Activated naive CD4-positive, alpha-beta T cell treated with anti-CD3 and anti-CD28 coated beads for 36 hours (primary cell): ENCODE measurements around the gene JPH2. TPM values are rescaled to one million over a fixed set of nuclear protein-coding genes. Genes with fewer than 3 reads are reported as not detected.

Experiments used
- CTCF ChIA-PET: fragments of 350-600 bp; sonication (Branson Sonifier 250); formaldehyde crosslinking; loops from one replicate; lab custom pipeline; 2021; ENCODE audit warnings: antibody characterized with exemption; lab: Charles Lee
- DNase-seq: peaks from one replicate; pipeline ENCODE4 v3.0.0-alpha.2; 2020
- H3K27ac Mint-ChIP-seq: one replicate; pipeline ENCODE4 v1.8.0; 2021; ENCODE audit warnings: mild to moderate bottlenecking, mixed read lengths
- H3K27me3 Mint-ChIP-seq: one replicate; pipeline ENCODE4 v1.8.0; 2021; ENCODE audit warnings: low read depth, mixed read lengths
- H3K36me3 Mint-ChIP-seq: one replicate; pipeline ENCODE4 v1.8.0; 2021; ENCODE audit warnings: low read depth, mixed read lengths
- H3K4me1 Mint-ChIP-seq: one replicate; pipeline ENCODE4 v1.8.0; 2021; ENCODE audit warnings: low read depth, mixed read lengths
- H3K4me3 Mint-ChIP-seq: one replicate; pipeline ENCODE4 v1.8.0; 2021; ENCODE audit warnings: mild to moderate bottlenecking, moderate library complexity, mixed read lengths
- H3K9me3 Mint-ChIP-seq: one replicate; pipeline ENCODE4 v1.8.0; 2021; ENCODE audit warnings: mixed read lengths
- intact Hi-C: fragments of 100-400 bp; cut with micrococcal nuclease; formaldehyde crosslinking; loops from one replicate; pipeline ENCODE4 v1.15.1; 2023
- total RNA-seq, 2 experiments: library from RNA; stranded (reverse); gene quantifications; one replicate each; pipeline ENCODE4 v1.2.3, GENCODE V29; 2021

Gene JPH2
- total RNA-seq, 2 experiments from 2014 or later: not detected

DNA sequence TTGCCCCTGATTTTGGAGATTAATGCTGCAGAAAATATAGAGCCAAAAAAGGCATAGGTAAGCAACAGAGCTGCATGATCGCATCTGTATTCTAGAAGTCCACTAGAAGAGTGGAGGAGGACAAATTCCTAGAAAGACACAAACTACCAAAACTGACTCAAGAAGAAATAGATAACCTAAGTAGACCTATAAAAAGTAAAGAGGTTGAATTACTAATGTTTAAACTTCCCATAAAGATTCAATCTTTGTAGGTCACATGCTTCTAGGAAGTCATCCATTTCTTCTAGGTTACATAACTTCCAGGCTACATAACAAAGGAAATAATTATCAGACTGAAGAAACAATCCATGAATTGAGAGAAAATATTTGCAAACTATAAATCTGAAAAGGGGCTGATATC, 84.4 kb downstream of the JPH2 start:
- Mint-ChIP-seq H3K4me3 (no peak overlapping the region), H3K27ac (no peak overlapping the region), H3K27me3 (peaks cover 25% of the 10 kb centered on the region), H3K4me1 (no peaks in the 10 kb centered on the region), H3K36me3 (no peaks in the 10 kb centered on the region), H3K9me3 (peaks cover 9% of the 10 kb centered on the region)
- intact Hi-C loops: no loop called here
- DNase-seq: no peak
- CTCF ChIA-PET: no interaction called here

DNA sequence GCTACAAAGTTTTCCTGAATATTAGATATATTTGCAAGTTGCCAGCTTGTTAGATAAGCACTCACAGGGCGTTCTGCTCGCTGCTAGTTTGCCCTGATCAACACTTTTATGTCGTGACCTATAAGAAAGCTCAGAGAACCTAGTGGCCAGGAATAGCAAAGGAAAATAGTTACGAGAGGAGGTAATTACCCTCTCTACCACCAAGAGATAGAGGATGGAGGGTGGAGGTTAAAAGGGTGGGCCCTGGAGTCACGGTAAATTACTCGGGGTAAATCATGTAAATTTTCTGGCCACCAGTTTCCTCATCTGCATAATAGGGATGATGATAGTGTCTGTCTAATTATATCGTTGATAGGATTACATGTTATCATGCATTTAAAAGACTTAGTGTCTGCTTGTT, 87.2 kb downstream of the JPH2 start:
- H3K27me3 Mint-ChIP-seq: peaks cover 16% of the 10 kb centered on the region
- H3K9me3 Mint-ChIP-seq: peaks cover 1% of the 10 kb centered on the region
- no peaks in the 10 kb centered on the region for H3K36me3 Mint-ChIP-seq
- CTCF ChIA-PET: interaction anchor here (1.0 kb wide), 1 partner anchor 116 kb away, joined by 5 read pairs; no protein-coding TSS in a partner anchor
- H3K4me1 Mint-ChIP-seq: no peaks in the 10 kb centered on the region
- H3K4me3 Mint-ChIP-seq: no peak overlapping the region
- no peak overlapping the region for H3K27ac Mint-ChIP-seq
- DNase-seq: no peak
- intact Hi-C loops: no loop called here

DNA sequence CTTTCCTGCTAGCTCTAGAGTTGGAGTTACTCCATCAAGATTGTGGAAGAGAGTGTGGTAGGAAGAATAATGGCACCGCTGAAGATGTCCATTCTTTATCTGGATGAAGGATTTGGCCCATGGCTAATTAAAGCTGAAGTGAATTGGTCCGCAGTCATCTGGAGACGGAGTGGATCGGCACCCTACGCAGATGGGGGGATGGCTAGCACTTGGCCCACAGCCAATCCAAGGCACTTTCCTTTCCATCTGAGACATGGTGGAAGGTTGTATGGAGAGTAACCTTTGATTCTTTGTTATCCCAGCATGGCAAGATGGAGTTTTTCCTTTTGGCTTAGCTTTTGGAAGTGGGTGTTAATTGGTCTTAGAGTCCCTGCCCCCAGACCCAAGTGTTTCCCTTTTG, 88.3 kb downstream of the JPH2 start:
- Mint-ChIP-seq H3K36me3 (no peaks in the 10 kb centered on the region), H3K27me3 (peaks cover 18% of the 10 kb centered on the region), H3K4me3 (no peak overlapping the region), H3K27ac (no peak overlapping the region), H3K4me1 (no peaks in the 10 kb centered on the region), H3K9me3 (peaks cover 1% of the 10 kb centered on the region)
- CTCF ChIA-PET: no interaction called here
- DNase-seq: no peak
- intact Hi-C loops: no loop called here

DNA sequence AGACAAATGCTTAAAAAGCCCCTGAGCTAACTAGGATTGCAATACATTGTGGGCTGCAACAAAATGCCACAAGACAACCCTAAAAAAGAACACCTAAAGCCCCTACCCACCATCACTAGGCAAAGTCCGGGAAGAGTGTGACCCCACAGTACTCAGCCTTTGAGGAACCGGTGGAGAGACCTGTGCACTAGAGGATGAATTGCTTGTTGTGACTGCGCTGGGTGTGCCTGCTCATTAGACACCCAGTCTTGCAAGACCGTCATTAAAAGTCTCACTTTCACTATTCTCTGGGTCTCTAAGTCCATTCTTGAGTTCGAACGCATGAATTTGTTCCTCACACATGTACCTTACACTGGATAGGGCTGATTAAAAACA, 88.7 kb downstream of the JPH2 start:
- no peaks in the 10 kb centered on the region for H3K36me3 Mint-ChIP-seq
- intact Hi-C loops: no loop called here
- no peaks in the 10 kb centered on the region for H3K4me1 Mint-ChIP-seq

DNA sequence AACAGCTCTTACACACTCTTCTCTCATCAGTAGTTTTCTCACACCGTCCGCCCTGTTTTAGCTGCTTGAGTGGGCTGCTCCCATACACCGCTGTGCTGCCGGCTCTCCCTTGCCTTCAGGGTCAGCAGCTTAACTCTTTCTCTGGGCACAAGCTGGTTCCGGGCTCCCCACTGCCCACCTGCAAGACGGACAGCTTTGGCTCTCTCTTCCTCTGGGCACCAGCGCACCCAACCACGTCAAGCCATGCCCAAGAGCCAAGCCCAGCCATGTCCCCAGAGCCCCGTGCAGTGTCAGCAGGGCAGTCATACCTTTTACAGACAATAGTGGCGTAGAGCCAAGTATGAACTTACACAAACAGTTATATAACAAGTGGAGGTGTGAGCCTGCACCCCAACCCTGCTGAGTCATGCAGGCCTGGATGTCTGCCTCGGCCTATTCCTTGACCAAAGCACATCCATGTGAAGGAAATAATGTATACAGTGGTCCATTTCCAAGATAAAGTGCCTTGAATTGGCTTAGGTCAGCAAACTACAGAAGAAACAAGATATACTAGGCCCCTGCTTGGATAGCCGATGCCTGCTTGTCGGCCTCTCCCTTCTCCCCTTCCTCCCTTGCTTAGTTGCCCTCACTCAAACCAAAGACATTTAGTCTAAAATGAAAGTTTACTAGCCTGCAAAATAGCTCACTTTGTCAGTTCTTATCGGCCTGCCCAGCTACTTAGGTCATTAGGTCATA, 89.3 kb downstream of the JPH2 start:
- no peaks in the 10 kb centered on the region for H3K4me1 Mint-ChIP-seq
- peaks cover 18% of the 10 kb centered on the region for H3K27me3 Mint-ChIP-seq
- CTCF ChIA-PET: no interaction called here
- intact Hi-C loops: no loop called here
- H3K4me3 Mint-ChIP-seq: no peak overlapping the region
- no peaks in the 10 kb centered on the region for H3K36me3 Mint-ChIP-seq
- no peak overlapping the region for H3K27ac Mint-ChIP-seq
- H3K9me3 Mint-ChIP-seq: peaks cover 1% of the 10 kb centered on the region
- DNase-seq: no peak

More for the DNA sequence above, 88.7 kb downstream of the JPH2 start:
- DNase-seq: no peak
- Mint-ChIP-seq H3K9me3 (peaks cover 1% of the 10 kb centered on the region), H3K27me3 (peaks cover 14% of the 10 kb centered on the region), H3K27ac (no peak overlapping the region), H3K4me3 (no peak overlapping the region)
- CTCF ChIA-PET: no interaction called here

DNA sequence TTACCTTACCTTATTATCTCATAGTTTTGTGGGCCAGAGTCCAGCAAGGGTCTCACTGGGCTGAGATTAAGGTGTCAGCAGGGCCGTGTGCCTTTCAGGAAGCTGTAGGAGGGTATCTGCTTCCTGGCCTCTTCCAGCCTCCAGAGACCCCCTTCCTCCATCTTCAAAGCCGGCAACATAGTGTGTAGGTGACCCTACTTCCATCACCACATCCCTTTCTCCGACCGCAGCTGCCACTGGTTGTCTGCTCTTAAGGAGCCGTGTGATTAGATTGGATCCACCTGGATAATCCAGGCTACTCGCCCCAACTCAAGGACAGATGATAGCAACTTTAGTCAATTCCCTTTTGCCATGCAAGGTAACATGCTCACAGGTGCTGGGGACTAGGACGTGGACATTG, 91.2 kb downstream of the JPH2 start:
- CTCF ChIA-PET: no interaction called here
- H3K27me3 Mint-ChIP-seq: peaks cover 13% of the 10 kb centered on the region
- intact Hi-C loops: no loop called here
- no peak overlapping the region for H3K4me3 Mint-ChIP-seq
- H3K9me3 Mint-ChIP-seq: no peaks in the 10 kb centered on the region
- DNase-seq: no peak
- no peaks in the 10 kb centered on the region for H3K4me1 Mint-ChIP-seq
- no peaks in the 10 kb centered on the region for H3K36me3 Mint-ChIP-seq
- H3K27ac Mint-ChIP-seq: no peak overlapping the region

DNA sequence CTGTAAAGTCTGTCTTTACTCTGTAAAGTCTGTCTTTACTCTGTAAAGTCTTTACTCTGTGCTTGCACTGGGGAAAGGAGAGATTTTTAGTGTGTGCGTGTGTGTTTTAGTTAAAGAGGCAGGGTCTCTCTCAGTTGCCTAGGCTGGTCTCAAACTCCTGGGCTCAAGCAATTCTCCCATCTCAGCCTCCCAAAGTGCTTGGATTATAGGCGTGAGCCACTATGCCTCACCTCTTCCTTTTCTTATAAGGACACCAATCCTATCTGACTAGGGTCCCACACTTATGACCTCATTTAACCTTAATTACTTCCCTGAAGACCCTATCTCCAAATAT, 93.8 kb downstream of the JPH2 start:
- H3K27me3 Mint-ChIP-seq: peaks cover 11% of the 10 kb centered on the region
- CTCF ChIA-PET: interaction anchor here (0.6 kb wide), 1 partner anchor 345 kb away, joined by 5 read pairs; no protein-coding TSS in a partner anchor
- no peaks in the 10 kb centered on the region for H3K36me3 Mint-ChIP-seq
- no peaks in the 10 kb centered on the region for H3K4me1 Mint-ChIP-seq
- DNase-seq: no peak
- no peak overlapping the region for H3K27ac Mint-ChIP-seq
- no peak overlapping the region for H3K4me3 Mint-ChIP-seq
- intact Hi-C loops: loop anchor here (1.0 kb wide), 2 partner anchors 37 to 344 kb away; no protein-coding TSS in a partner anchor
- no peaks in the 10 kb centered on the region for H3K9me3 Mint-ChIP-seq

DNA sequence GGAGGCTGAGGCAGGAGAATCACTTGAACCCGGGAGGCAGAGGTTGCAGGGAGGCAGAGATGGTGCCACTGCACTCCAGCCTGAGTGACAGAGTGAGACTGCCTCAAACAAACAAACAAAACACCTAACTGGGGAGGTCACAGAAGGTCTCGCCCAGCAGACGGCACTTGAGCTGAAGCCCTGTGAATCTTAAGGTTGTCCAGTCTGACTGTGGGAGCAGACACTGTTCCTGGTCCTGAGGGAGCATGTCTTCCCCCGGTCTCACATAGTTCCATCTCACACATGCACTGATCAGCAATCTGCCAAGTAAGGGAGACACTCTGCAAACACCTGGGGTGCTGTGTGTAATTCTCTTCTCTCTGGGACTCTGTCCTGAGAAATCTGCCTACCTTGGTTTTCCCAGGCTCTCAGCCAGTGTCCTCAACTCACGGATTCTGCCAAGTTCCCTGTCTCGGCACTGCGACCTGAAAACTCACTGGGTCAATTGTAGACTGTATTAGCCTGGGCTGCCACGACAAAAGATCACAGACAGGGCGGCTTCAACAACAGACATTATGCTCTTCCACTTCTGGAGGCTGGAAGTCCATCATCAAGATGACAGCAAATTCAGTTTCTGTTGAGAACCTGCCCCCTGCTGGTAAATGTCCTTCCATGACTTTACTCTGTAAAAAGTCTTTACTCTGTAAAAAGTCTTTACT, 94.3 kb downstream of the JPH2 start:
- Mint-ChIP-seq H3K4me3 (no peak overlapping the region), H3K27me3 (peaks cover 11% of the 10 kb centered on the region), H3K36me3 (no peaks in the 10 kb centered on the region), H3K27ac (no peak overlapping the region), H3K4me1 (no peaks in the 10 kb centered on the region), H3K9me3 (no peaks in the 10 kb centered on the region)
- intact Hi-C loops: loop anchor here (1.0 kb wide), 2 partner anchors 36 to 343 kb away; no protein-coding TSS in a partner anchor
- CTCF ChIA-PET: interaction anchor here (0.9 to 1.7 kb wide), 5 partner anchors 12 to 643 kb away, joined by 3 to 5 read pairs (median 4); no protein-coding TSS in a partner anchor
- DNase-seq: peak; percentile 64

DNA sequence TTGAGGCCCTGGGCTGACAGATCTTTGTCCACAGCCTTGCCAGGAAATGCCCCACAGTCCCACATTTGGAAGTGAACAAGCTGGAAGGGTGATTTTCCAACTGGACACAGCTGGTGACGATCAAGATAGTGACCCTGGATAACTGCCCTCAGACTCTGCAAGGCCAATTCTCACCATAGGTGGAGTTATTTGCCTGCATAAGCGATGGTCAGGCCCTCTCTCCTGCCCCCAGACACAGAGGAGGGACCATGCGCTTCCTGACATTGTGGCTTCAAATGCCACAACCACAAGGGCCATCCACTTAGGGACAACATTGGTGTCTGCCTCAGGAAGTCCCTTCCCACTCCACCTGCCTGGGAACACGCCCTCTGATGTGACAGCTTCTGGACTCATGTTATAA, 96.0 kb downstream of the JPH2 start:
- no peak for DNase-seq
- Mint-ChIP-seq H3K9me3 (no peaks in the 10 kb centered on the region), H3K4me3 (no peak overlapping the region), H3K27me3 (peaks cover 8% of the 10 kb centered on the region), H3K4me1 (no peaks in the 10 kb centered on the region), H3K36me3 (no peaks in the 10 kb centered on the region), H3K27ac (no peak overlapping the region)
- intact Hi-C loops: no loop called here
- CTCF ChIA-PET: interaction anchor here (0.7 to 1.7 kb wide), 5 partner anchors 11 to 343 kb away, joined by 3 to 7 read pairs (median 3); no protein-coding TSS in a partner anchor

DNA sequence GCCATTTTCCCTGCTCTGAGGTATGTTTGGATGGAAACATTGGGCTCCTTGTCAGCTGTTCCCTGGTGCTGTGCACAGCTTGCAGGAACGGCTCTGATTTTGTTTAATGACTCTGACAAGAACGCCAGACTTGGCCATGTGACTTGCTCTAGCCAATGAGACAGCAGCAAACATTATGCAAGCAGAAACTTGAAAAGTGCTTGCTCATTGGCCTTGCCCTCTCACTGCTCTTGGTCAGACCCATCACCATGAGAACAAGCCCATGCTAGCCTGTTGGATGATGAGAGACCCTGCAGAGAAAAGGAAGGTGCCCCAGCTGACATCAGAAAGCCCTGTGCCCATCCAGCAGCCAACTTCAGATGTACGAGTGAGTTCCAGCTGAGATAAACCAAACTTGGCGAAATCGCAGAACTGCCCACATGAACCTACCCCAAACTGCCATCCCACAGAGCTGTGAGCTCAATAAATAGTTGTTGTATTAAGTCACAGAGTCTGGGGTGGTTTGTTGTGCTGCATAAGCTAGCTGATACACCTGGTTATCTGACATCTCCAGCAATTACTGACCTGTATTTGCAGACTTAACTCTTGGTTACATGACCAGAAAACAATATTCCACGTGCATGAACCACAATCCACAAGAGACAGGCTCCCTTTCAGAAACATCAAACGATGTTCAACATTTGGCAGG, 96.9 kb downstream of the JPH2 start:
- intact Hi-C loops: no loop called here
- H3K27ac Mint-ChIP-seq: no peak overlapping the region
- peaks cover 8% of the 10 kb centered on the region for H3K27me3 Mint-ChIP-seq
- H3K9me3 Mint-ChIP-seq: no peaks in the 10 kb centered on the region
- no peak overlapping the region for H3K4me3 Mint-ChIP-seq
- peak; percentile 46 for DNase-seq
- CTCF ChIA-PET: interaction anchor here (0.5 to 1.1 kb wide), 2 partner anchors 341 to 726 kb away, joined by 4 to 6 read pairs; no protein-coding TSS in a partner anchor
- H3K4me1 Mint-ChIP-seq: no peaks in the 10 kb centered on the region
- no peaks in the 10 kb centered on the region for H3K36me3 Mint-ChIP-seq

DNA sequence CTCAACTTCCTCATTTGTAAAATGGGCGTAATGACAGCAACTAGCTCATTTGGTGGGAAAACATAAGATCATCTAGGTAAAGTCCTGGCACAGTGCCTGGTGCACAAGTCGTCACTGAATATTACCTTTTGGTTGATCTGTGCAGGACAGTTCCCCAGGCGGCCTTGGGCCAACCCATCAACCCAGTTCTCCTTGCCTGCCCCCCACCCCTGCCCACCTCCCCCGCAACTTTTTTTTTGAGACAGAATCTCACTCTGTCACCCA, 99.2 kb downstream of the JPH2 start:
- Mint-ChIP-seq H3K36me3 (no peaks in the 10 kb centered on the region), H3K9me3 (no peaks in the 10 kb centered on the region), H3K27me3 (peaks cover under 1% of the 10 kb centered on the region), H3K27ac (no peak overlapping the region), H3K4me1 (no peaks in the 10 kb centered on the region), H3K4me3 (no peak overlapping the region)
- DNase-seq: no peak
- intact Hi-C loops: no loop called here
- CTCF ChIA-PET: interaction anchor here (1.7 kb wide), 1 partner anchor 338 kb away, joined by 3 read pairs; no protein-coding TSS in a partner anchor

DNA sequence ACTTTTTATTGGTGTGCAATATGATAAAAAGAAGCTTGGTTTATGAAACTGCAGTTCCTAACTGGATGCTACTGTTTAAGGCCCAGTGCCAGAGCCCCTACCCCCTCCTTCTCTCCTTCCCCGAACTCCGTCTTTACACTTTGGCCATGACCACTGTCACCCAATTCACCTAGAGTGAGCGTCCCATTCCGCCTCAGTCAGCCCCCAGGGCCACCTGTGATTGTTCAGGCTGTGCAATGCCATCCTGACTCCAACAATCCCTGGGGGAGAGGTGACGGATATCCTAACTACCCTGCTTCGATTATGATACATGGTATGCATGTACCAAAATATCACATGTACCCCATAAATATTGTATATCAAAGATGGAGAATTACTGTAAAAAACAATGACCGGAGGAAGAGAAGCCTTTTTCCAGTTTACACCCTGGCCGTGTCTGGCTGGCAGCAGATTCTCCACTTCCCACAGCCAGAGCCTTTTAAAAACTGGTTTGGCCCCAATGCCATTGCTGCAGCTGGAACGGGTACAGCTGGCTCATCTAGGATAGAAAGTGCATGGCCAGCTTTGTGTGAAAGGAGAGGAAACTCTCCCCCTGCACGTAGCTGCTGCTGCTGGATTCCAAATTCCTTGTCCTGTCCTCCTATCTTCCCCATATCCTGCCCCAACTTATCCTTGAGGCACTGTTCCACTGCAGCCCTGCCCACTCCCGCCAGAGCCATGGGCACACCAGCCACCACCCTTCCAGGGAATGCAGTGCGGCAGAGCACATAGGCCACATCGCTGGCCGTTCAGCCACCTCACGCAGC, 99.7 kb downstream of the JPH2 start:
- Mint-ChIP-seq H3K9me3 (no peaks in the 10 kb centered on the region), H3K36me3 (no peaks in the 10 kb centered on the region), H3K4me3 (no peak overlapping the region), H3K27me3 (no peaks in the 10 kb centered on the region), H3K27ac (no peak overlapping the region), H3K4me1 (no peaks in the 10 kb centered on the region)
- CTCF ChIA-PET: interaction anchor here (0.6 to 1.7 kb wide), 2 partner anchors 337 to 369 kb away, joined by 3 to 6 read pairs; no protein-coding TSS in a partner anchor
- DNase-seq: no peak
- intact Hi-C loops: no loop called here
